ENCODE results near the gene TMEM191C. TPM values are rescaled to one million over a fixed set of nuclear protein-coding genes. Genes with fewer than 3 reads are reported as not detected.

The TMEM191C gene
- total and polyA plus RNA-seq, 2 of the 8 experiments (the other 6 are each of a cell fraction or from before 2014, with no cell fraction given) = 0.74 to 2.6 TPM

GRCh38 chr22:21444701-21445436 is 22.3 kb upstream of the TMEM191C start (continued):
- TF ChIP-seq USF2 (IDR thresholded peaks at IDR 0.05; ENCODE audit: low read length) (no peak), BRCA1 (IDR thresholded peaks at IDR 0.05; ENCODE audit: low read depth, low read length) (no peak), RNF2 (IDR thresholded peaks at IDR 0.05; ENCODE audit: borderline replicate concordance, low read depth, low read length, missing control alignments, poor library complexity, severe bottlenecking) (no peak), BACH1 (IDR thresholded peaks at IDR 0.05; ENCODE audit: low read length) (no peak), RBBP5 (IDR thresholded peaks at IDR 0.05; ENCODE audit: borderline replicate concordance, low read depth, low read length) (no peak), FOSL1 (IDR thresholded peaks at IDR 0.05; ENCODE audit: insufficient read depth, low read depth, low read length) (no peak), CEBPB (IDR thresholded peaks at IDR 0.05; ENCODE audit: low read depth, low read length) (no peak), SIN3A (conservative IDR thresholded peaks at IDR 0.05 in 1 of 2, IDR thresholded peaks at IDR 0.05 in 1 of 2; ENCODE audit: low read depth in 1 of 2, low read length in 2 of 2) (no peak)
